DND-41 (cell line): ENCODE results near the gene STAT4.

Experiments
- ATAC-seq: fragments of 200-7000 bp; cut with Tn5 transposase; 3 replicates; pipeline ENCODE4 v1.9.1; 2021; ENCODE audit warnings: low read depth; ENCODE audit not compliant: insufficient read depth
- DNase-seq: peaks from one replicate; pipeline ENCODE4 v3.0.0-alpha.2; 2020
- H2AFZ ChIP-seq: 2 replicates; pipeline ENCODE4 v1.6.0; 2012; ENCODE audit warnings: low read depth, low read length
- H3K27ac ChIP-seq: 2 replicates; pipeline ENCODE4 v1.5.1; 2012; ENCODE audit warnings: low read length, inconsistent platforms
- H3K27me3 ChIP-seq: fragments of 200-600 bp; sonication (generic); 2 replicates; pipeline ENCODE4 v1.6.0; 2012; ENCODE audit warnings: low read length, mild to moderate bottlenecking, inconsistent platforms; ENCODE audit not compliant: insufficient read depth, poor library complexity
- H3K36me3 ChIP-seq: 2 replicates; pipeline ENCODE4 v1.5.1; 2012; ENCODE audit warnings: low read length, inconsistent platforms; ENCODE audit not compliant: insufficient read depth
- H3K4me1 ChIP-seq: 2 replicates; pipeline ENCODE4 v1.5.1; 2012; ENCODE audit warnings: mild to moderate bottlenecking, low read length; ENCODE audit not compliant: insufficient read depth
- H3K4me2 ChIP-seq: 2 replicates; pipeline ENCODE4 v1.6.0; 2012; ENCODE audit warnings: mild to moderate bottlenecking, moderate library complexity, low read length, inconsistent platforms; ENCODE audit not compliant: insufficient read depth
- H3K4me3 ChIP-seq, 2 experiments: fragments of 200-600 bp in 1 of 2; shearing (Covaris generic) in 1 of 2; 2 replicates each; pipeline ENCODE4 v1.5.1; 2012 to 2016; ENCODE audit warnings: inconsistent platforms in 2 of 2, low read length in 2 of 2, mild to moderate bottlenecking in 2 of 2, low read depth in 1 of 2, moderate library complexity in 1 of 2
- H3K79me2 ChIP-seq: 2 replicates; pipeline ENCODE4 v1.6.0; 2012; ENCODE audit warnings: low read length, inconsistent platforms; ENCODE audit not compliant: insufficient read depth
- H3K9ac ChIP-seq: 2 replicates; pipeline ENCODE4 v1.6.0; 2012; ENCODE audit warnings: low read depth, mild to moderate bottlenecking, inconsistent platforms, low read length, moderate library complexity
- H3K9me3 ChIP-seq: 2 replicates; pipeline ENCODE4 v1.5.1; 2012; ENCODE audit warnings: low read length, moderate library complexity, mild to moderate bottlenecking, inconsistent platforms; ENCODE audit not compliant: insufficient read depth, severe bottlenecking
- H4K20me1 ChIP-seq: 2 replicates; pipeline ENCODE4 v1.6.0; 2012; ENCODE audit warnings: low read length; ENCODE audit not compliant: insufficient read depth
- CTCF ChIP-seq: IDR thresholded peaks from 2 replicates; pipeline ENCODE4 v1.5.1; 2012; ENCODE audit warnings: borderline replicate concordance, low read length, moderate library complexity, mild to moderate bottlenecking; ENCODE audit not compliant: poor library complexity, severe bottlenecking; ENCODE audit errors: extremely low read depth
- EZH2 ChIP-seq: IDR thresholded peaks from 3 replicates; pipeline ENCODE4 v1.6.1; 2012; ENCODE audit warnings: borderline replicate concordance, low read depth, mild to moderate bottlenecking, moderate library complexity, low read length, inconsistent platforms; ENCODE audit not compliant: severe bottlenecking

The STAT4 gene

GRCh38 chr2:191128911-191129304, 21.9 kb downstream of the STAT4 start:
- Histone ChIP-seq H3K9ac (no peak overlapping the region), H3K36me3 (no peaks in the 10 kb centered on the region), H3K79me2 (no peaks in the 10 kb centered on the region), H4K20me1 (no peaks in the 10 kb centered on the region), H2AFZ (no peak overlapping the region), H3K9me3 (no peaks in the 10 kb centered on the region), H3K4me1 (no peaks in the 10 kb centered on the region), H3K27me3 (no peaks in the 10 kb centered on the region), H3K4me3 (no peak overlapping the region), H3K27ac (no peak overlapping the region), H3K4me2 (no peak overlapping the region)
- ATAC-seq (no peak), DNase-seq (no peak)
- no peak for TF ChIP-seq CTCF
- no peak for TF ChIP-seq EZH2

- Histone ChIP-seq H3K27ac (no peak overlapping the region), H3K4me2 (no peak overlapping the region), H4K20me1 (no peaks in the 10 kb centered on the region), H2AFZ (no peak overlapping the region), H3K79me2 (no peaks in the 10 kb centered on the region), H3K36me3 (no peaks in the 10 kb centered on the region), H3K9ac (no peak overlapping the region), H3K4me1 (no peaks in the 10 kb centered on the region), H3K9me3 (no peaks in the 10 kb centered on the region), H3K27me3 (no peaks in the 10 kb centered on the region), H3K4me3 (no peak overlapping the region)
- no peak for ATAC-seq
- TF ChIP-seq EZH2 (no peak), CTCF (no peak)
- DNase-seq: no peak
These were observed 22.5 kb downstream of the STAT4 start for GRCh38 chr2:191128172-191128910.

- no peak overlapping the region for H3K4me3 ChIP-seq
- ATAC-seq (no peak), DNase-seq (no peak)
- H3K79me2 ChIP-seq: no peaks in the 10 kb centered on the region
- H3K4me1 ChIP-seq: no peaks in the 10 kb centered on the region
- no peaks in the 10 kb centered on the region for H4K20me1 ChIP-seq
- H3K36me3 ChIP-seq: no peaks in the 10 kb centered on the region
- no peak overlapping the region for H2AFZ ChIP-seq
- TF ChIP-seq EZH2 (no peak), CTCF (no peak)
- H3K4me2 ChIP-seq: no peak overlapping the region
- H3K27ac ChIP-seq: no peak overlapping the region
- H3K9ac ChIP-seq: no peak overlapping the region
- H3K27me3 ChIP-seq: no peaks in the 10 kb centered on the region
- H3K9me3 ChIP-seq: no peaks in the 10 kb centered on the region
These were observed 23.6 kb downstream of the STAT4 start for GRCh38 chr2:191127235-191127634.
